Measurements from ENCODE around the gene KLHL17. TPM values are rescaled to one million over a fixed set of nuclear protein-coding genes. Genes with fewer than 3 reads are reported as not detected.

The KLHL17 gene
- total and polyA plus RNA-seq, 9 of the 15 experiments (the other 6 are each of a cell fraction or from before 2014, with no cell fraction given), result 0.14 to 84.8 (median 13.0) TPM

- 0 out of 2 replicates have a peak, but pooled peaks have one; percentile 33 for TF ChIP-seq RREB1 (CRISPR knock-in tag; IDR thresholded peaks at IDR 0.05)
- TF ChIP-seq ZNF174 (CRISPR knock-in tag; IDR thresholded peaks at IDR 0.05), result no peak
- TF ChIP-seq ILF3 (IDR thresholded peaks at IDR 0.05; ENCODE audit: borderline replicate concordance), result no peak
- peak; percentile 18 to 48 for TF ChIP-seq E2F6 (IDR thresholded peaks at IDR 0.05; ENCODE audit: borderline replicate concordance in 1 of 2, extremely low read depth in 1 of 2, insufficient read depth in 1 of 2, insufficient read length in 1 of 2, low read depth in 1 of 2, low read length in 1 of 2, poor library complexity in 1 of 2, severe bottlenecking in 1 of 2)
- no peak for TF ChIP-seq CAMTA2 (CRISPR knock-in tag; conservative IDR thresholded peaks at IDR 0.05)
- TF ChIP-seq ZNF695 (CRISPR knock-in tag; IDR thresholded peaks at IDR 0.05), result no peak
- peak; percentile 85 for TF ChIP-seq PCBP1 (IDR thresholded peaks at IDR 0.05; ENCODE audit: low read depth, low read length, poor library complexity, severe bottlenecking)
- peak; percentile 45 for TF ChIP-seq ELF2 (CRISPR knock-in tag; IDR thresholded peaks at IDR 0.05)
- peak; percentile 88 for TF ChIP-seq PHF20 (IDR thresholded peaks at IDR 0.05; ENCODE audit: partially characterized antibody)
- no peak for TF ChIP-seq NR1H2 (CRISPR knock-in tag; IDR thresholded peaks at IDR 0.05)
- TF ChIP-seq ZNF57 (CRISPR knock-in tag; IDR thresholded peaks at IDR 0.05), result no peak
- TF ChIP-seq SMAD3 (CRISPR knock-in tag; conservative IDR thresholded peaks at IDR 0.05), result no peak
- TF ChIP-seq JUN (IDR thresholded peaks at IDR 0.05; ENCODE audit: borderline replicate concordance, low read depth, low read length), result 0 out of 2 replicates have a peak, but pooled peaks have one; percentile 38
- TF ChIP-seq JUN (CRISPR knock-in tag; IDR thresholded peaks at IDR 0.05; ENCODE audit: borderline replicate concordance), result no peak
- TF ChIP-seq KAT8 (IDR thresholded peaks at IDR 0.05; ENCODE audit: low read depth), result no peak
- TF ChIP-seq HNRNPL (IDR thresholded peaks at IDR 0.05; ENCODE audit: low read depth, low read length), result 0 out of 2 replicates have a peak, but pooled peaks have one; percentile 27
- no peak for TF ChIP-seq NUFIP1 (IDR thresholded peaks at IDR 0.05; ENCODE audit: partially characterized antibody)
- TF ChIP-seq ARID1B (IDR thresholded peaks at IDR 0.05), result no peak
Observed at GRCh38 chr1:958823-959730, 1.3 kb upstream of the KLHL17 start, which contains the start of gene NOC2L (continued).
